A549 (cell line): ENCODE data around the gene PADI4.

Experiments used
- CEBPB ChIP-seq, 2 experiments: fragments of >200 bp in 1 of 2; sonication (Bioruptor Twin) in 1 of 2; formaldehyde crosslinking in 1 of 2; IDR thresholded peaks; 2 replicates each; pipeline ENCODE4 v1.6.1; 2012 to 2016
- CTCF ChIP-seq: fragments of >200 bp; sonication (Bioruptor Twin); formaldehyde crosslinking; IDR thresholded peaks from 3 replicates; pipeline ENCODE4 v1.5.1; 2016
- EP300 ChIP-seq, 2 experiments: fragments of >200 bp; sonication (Bioruptor Twin); formaldehyde crosslinking; IDR thresholded peaks; 2 replicates in 1 of 2; 3 replicates in 1 of 2; pipeline ENCODE4 v1.6.1; 2016 to 2017
- MAFK ChIP-seq: fragments of 450-650 bp; IDR thresholded peaks from 2 replicates; pipeline ENCODE4 v1.6.1; 2014; ENCODE audit not compliant: partially characterized antibody
- PBX3 ChIP-seq: IDR thresholded peaks from 2 replicates; pipeline ENCODE4 v1.6.1; 2012
- POLR2A ChIP-seq: IDR thresholded peaks from 2 replicates; pipeline ENCODE4 v1.6.1; 2012; ENCODE audit warnings: mild to moderate bottlenecking, low read length
- REST ChIP-seq: fragments of 200-600 bp; sonication (generic); IDR thresholded peaks from 2 replicates; pipeline ENCODE4 v1.6.1; 2016; ENCODE audit warnings: antibody characterized with exemption, mild to moderate bottlenecking, moderate library complexity
- RFX5 ChIP-seq: fragments of 450-650 bp; IDR thresholded peaks from 2 replicates; pipeline ENCODE4 v1.7.1; 2014; ENCODE audit warnings: antibody characterized with exemption, mild to moderate bottlenecking, moderate library complexity
- RNF2 ChIP-seq: fragments of 200-600 bp; sonication (generic); IDR thresholded peaks from 2 replicates; pipeline ENCODE4 v1.6.1; 2016; ENCODE audit warnings: low read depth, mild to moderate bottlenecking, antibody characterized with exemption, moderate library complexity, borderline replicate concordance
- TP53 ChIP-seq: fragments of 250-450 bp; sonication (Bioruptor Pico); IDR thresholded peaks from 2 replicates; pipeline ENCODE4 v1.5.0; 2021; ENCODE audit warnings: mild to moderate bottlenecking, moderate library complexity

- no peak for TF ChIP-seq POLR2A
- no peak for TF ChIP-seq RNF2
- no peak for TF ChIP-seq REST
- no peak for TF ChIP-seq EP300 (IDR thresholded peaks at IDR 0.05)
- TF ChIP-seq CTCF: no peak
- TF ChIP-seq RFX5: no peak
- TF ChIP-seq PBX3: no peak
- no peak for TF ChIP-seq CEBPB (IDR thresholded peaks at IDR 0.05)
- TF ChIP-seq TP53 (CRISPR knock-in tag): no peak
- TF ChIP-seq MAFK: no peak
Observed at GRCh38 chr1:17316704-17317103, 8.7 kb downstream of the PADI4 start.
